Endodermal cell (in vitro differentiated cells): Measurements from ENCODE around the gene C3orf70. TPM values are rescaled to one million over a fixed set of nuclear protein-coding genes. Genes with fewer than 3 reads are reported as not detected.

Experiments used
- DNase-seq: peaks from one replicate; pipeline ENCODE4 v3.0.0-alpha.2; 2017
- H3K27ac ChIP-seq: 2 replicates; pipeline ENCODE4 v1.5.1; 2013; ENCODE audit warnings: mild to moderate bottlenecking, low read depth, low read length, moderate library complexity
- H3K27me3 ChIP-seq: 2 replicates; pipeline ENCODE4 v1.6.1; 2013; ENCODE audit warnings: mild to moderate bottlenecking, low read length, moderate library complexity; ENCODE audit not compliant: insufficient read depth, control insufficient read depth, poor library complexity, severe bottlenecking
- H3K36me3 ChIP-seq: 2 replicates; pipeline ENCODE4 v1.7.0; 2013; ENCODE audit warnings: mild to moderate bottlenecking, low read length, moderate library complexity; ENCODE audit not compliant: control insufficient read depth, insufficient read depth
- H3K4me1 ChIP-seq: one replicate; pipeline ENCODE4 v1.7.0; 2013; ENCODE audit warnings: low read length; ENCODE audit not compliant: control insufficient read depth, insufficient read depth
- H3K4me3 ChIP-seq: 2 replicates; pipeline ENCODE4 v1.5.1; 2013; ENCODE audit warnings: mild to moderate bottlenecking, low read length, moderate library complexity
- H3K9ac ChIP-seq: 2 replicates; pipeline ENCODE4 v1.6.1; 2013; ENCODE audit warnings: mild to moderate bottlenecking, low read length, moderate library complexity; ENCODE audit not compliant: poor library complexity, severe bottlenecking; ENCODE audit errors: extremely low read depth
- H3K9me3 ChIP-seq: 2 replicates; pipeline ENCODE4 v1.6.1; 2013; ENCODE audit warnings: mild to moderate bottlenecking, low read length, moderate library complexity; ENCODE audit not compliant: control insufficient read depth
- H3K27ac Mint-ChIP-seq: 2 replicates; pipeline ENCODE4 v1.8.0; 2020; ENCODE audit warnings: mixed read lengths
- H3K27me3 Mint-ChIP-seq: 2 replicates; pipeline ENCODE4 v1.8.0; 2021; ENCODE audit warnings: mild to moderate bottlenecking, mixed read lengths; ENCODE audit not compliant: insufficient read depth
- H3K36me3 Mint-ChIP-seq: 2 replicates; pipeline ENCODE4 v1.8.0; 2020; ENCODE audit warnings: low read depth, mixed read lengths
- H3K4me1 Mint-ChIP-seq: 2 replicates; pipeline ENCODE4 v1.8.0; 2020; ENCODE audit warnings: mixed read lengths
- H3K4me3 Mint-ChIP-seq: 2 replicates; pipeline ENCODE4 v1.8.0; 2020; ENCODE audit warnings: mild to moderate bottlenecking, moderate library complexity, mixed read lengths
- H3K9me3 Mint-ChIP-seq: 2 replicates; pipeline ENCODE4 v1.8.0; 2020; ENCODE audit warnings: mild to moderate bottlenecking, mixed read lengths
- WGBS, 2 experiments: methylation state at CpG; one replicate each; pipeline versions ENCODE4 v1.1.5 to v1.1.7; 2013; ENCODE audit warnings: missing lambda C conversion rate in 2 of 2, mixed read lengths in 1 of 2; ENCODE audit not compliant: insufficient coverage in 1 of 2, insufficient read length in 1 of 2; 5-methylcytosine and 5-hydroxymethylcytosine counted together
- total RNA-seq, 2 donors: library from RNA; stranded (reverse); fragmentation: NEBNext Ultra II Directional in 1 of 2; extraction: Animal tissue kit (Norgen Biotek cat#: 25700) in 1 of 2; gene quantifications; 2 replicates in 1 of 2; 3 replicates in 1 of 2; pipeline ENCODE4 v1.2.1, GENCODE V29; 2021
- TF ChIP-seq, protein P1 (sequence below): fragments of 200-600 bp; sonication (generic); conservative IDR thresholded peaks from 2 replicates; pipeline ENCODE4 v1.5.0; 2021; ENCODE audit warnings: antibody characterized with exemption, mild to moderate bottlenecking

C3orf70 gene
- total RNA-seq, 2 donors from 2014 or later, result 0.88 to 5.0 TPM

DNA sequence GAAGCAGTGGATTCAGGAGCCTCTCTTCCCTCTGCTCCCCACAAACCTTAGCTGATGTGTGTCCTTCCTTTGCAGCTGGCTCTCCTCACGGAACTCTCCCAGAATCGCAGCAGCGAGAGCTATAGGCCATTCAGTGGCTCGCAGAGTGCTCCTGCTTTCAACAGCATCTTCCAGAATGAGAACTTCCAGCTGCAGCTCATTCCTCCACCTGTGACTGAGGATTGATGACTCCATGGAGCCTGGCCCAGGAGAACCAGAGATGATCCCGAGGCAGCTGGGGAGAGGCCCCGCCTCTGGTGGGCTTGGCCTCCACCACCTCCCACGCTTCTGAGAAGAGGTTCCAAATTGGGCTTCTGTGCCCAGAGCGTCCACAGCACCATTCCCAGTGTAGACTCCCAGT, 101.1 kb downstream of the C3orf70 start:
- H3K27me3 ChIP-seq, result no peaks in the 10 kb centered on the region
- 90 to 97% methylated on average over 5 to 8 of the region's 8 CpGs for WGBS, 2 experiments
- H3K4me1 ChIP-seq, result no peaks in the 10 kb centered on the region
- no peak overlapping the region for H3K27ac Mint-ChIP-seq
- no peak for DNase-seq
- no peaks in the 10 kb centered on the region for H3K27me3 Mint-ChIP-seq
- peaks cover 66% of the 10 kb centered on the region for H3K36me3 Mint-ChIP-seq
- peaks cover 13% of the 10 kb centered on the region for H3K9me3 ChIP-seq
- H3K9ac ChIP-seq, result no peak overlapping the region
- H3K4me3 Mint-ChIP-seq, result no peak overlapping the region
- H3K27ac ChIP-seq, result no peak overlapping the region
- H3K36me3 ChIP-seq, result peaks cover 48% of the 10 kb centered on the region
- H3K9me3 Mint-ChIP-seq, result peaks cover 10% of the 10 kb centered on the region
- no peaks in the 10 kb centered on the region for H3K4me1 Mint-ChIP-seq
- TF ChIP-seq, protein P1, sequence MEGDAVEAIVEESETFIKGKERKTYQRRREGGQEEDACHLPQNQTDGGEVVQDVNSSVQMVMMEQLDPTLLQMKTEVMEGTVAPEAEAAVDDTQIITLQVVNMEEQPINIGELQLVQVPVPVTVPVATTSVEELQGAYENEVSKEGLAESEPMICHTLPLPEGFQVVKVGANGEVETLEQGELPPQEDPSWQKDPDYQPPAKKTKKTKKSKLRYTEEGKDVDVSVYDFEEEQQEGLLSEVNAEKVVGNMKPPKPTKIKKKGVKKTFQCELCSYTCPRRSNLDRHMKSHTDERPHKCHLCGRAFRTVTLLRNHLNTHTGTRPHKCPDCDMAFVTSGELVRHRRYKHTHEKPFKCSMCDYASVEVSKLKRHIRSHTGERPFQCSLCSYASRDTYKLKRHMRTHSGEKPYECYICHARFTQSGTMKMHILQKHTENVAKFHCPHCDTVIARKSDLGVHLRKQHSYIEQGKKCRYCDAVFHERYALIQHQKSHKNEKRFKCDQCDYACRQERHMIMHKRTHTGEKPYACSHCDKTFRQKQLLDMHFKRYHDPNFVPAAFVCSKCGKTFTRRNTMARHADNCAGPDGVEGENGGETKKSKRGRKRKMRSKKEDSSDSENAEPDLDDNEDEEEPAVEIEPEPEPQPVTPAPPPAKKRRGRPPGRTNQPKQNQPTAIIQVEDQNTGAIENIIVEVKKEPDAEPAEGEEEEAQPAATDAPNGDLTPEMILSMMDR, result no peak
- no peak overlapping the region for H3K4me3 ChIP-seq

DNA sequence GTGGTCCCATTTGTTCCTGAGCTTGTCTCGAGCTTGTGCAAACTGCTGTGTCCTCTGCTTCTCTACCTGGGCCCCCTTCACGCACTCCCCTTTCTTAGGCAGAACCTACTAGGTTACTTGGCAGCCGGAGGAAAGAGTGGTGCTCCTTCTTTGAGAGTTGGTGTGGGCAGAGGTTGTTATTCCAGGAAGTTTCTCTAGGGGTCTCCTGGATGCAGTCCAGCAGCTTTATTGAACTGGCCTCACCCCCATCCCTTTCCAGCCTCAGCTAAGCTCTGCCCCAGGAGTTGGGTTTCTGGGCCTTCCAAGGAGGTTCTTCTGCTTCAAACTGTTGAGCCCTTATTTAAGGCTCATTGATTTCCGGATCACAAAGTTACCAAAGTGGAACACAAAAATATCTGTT, 103.2 kb downstream of the C3orf70 start:
- Mint-ChIP-seq H3K4me3 (no peak overlapping the region), H3K9me3 (no peaks in the 10 kb centered on the region), H3K27ac (no peak overlapping the region), H3K36me3 (peaks cover 51% of the 10 kb centered on the region), H3K27me3 (no peaks in the 10 kb centered on the region), H3K4me1 (peaks cover 12% of the 10 kb centered on the region)
- Histone ChIP-seq H3K4me1 (no peaks in the 10 kb centered on the region), H3K9ac (no peak overlapping the region), H3K27ac (no peak overlapping the region), H3K36me3 (peaks cover 42% of the 10 kb centered on the region), H3K9me3 (no peaks in the 10 kb centered on the region), H3K27me3 (no peaks in the 10 kb centered on the region), H3K4me3 (no peak overlapping the region)
- DNase-seq, result peak; percentile 58
- TF ChIP-seq, protein P1, result peak; percentile 67
- 80 to 90% methylated on average over 1 to 4 of the region's 4 CpGs for WGBS, 2 experiments

DNA sequence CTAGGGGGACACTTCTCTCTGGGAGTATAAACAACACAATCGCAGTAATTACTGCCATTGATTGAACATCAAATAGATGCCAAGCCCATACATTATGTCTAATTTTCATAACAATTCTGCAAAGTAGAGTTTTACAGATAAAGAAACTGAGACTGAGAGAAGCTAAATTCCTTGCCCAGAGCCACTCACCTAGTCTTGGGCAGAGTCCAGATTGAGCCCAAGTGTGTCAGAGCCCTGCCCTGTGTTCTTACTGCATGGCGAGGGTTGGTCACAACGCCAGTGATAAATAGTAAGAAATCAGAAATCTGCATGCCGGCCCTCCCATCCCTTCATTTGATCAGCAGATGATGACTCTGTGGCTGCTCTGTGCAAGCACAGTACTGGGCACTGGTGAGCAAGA, 106.3 kb downstream of the C3orf70 start:
- no peaks in the 10 kb centered on the region for H3K9me3 Mint-ChIP-seq
- TF ChIP-seq, protein P1, result no peak
- H3K27me3 ChIP-seq, result no peaks in the 10 kb centered on the region
- no peak overlapping the region for H3K9ac ChIP-seq
- peaks cover 13% of the 10 kb centered on the region for H3K36me3 ChIP-seq
- DNase-seq, result no peak
- H3K4me3 ChIP-seq, result no peak overlapping the region
- peaks cover 27% of the 10 kb centered on the region for H3K36me3 Mint-ChIP-seq
- H3K4me1 Mint-ChIP-seq, result peaks cover 14% of the 10 kb centered on the region
- 81 to 100% methylated on average over 3 to 4 of the region's 4 CpGs for WGBS, 2 experiments
- no peaks in the 10 kb centered on the region for H3K4me1 ChIP-seq
- no peak overlapping the region for H3K27ac Mint-ChIP-seq
- no peak overlapping the region for H3K4me3 Mint-ChIP-seq
- no peaks in the 10 kb centered on the region for H3K9me3 ChIP-seq
- no peaks in the 10 kb centered on the region for H3K27me3 Mint-ChIP-seq
- H3K27ac ChIP-seq, result no peak overlapping the region
